ENCODE measurements around the gene KLHL29.

Gene KLHL29

GRCh38 chr2:23559561-23560239, 174.7 kb downstream of the KLHL29 start:
- H3K36me3 Mint-ChIP-seq: no peaks in the 10 kb centered on the region
- no peaks in the 10 kb centered on the region for H3K9me3 Mint-ChIP-seq
- H3K27ac Mint-ChIP-seq: no peak overlapping the region
- no peaks in the 10 kb centered on the region for H3K27me3 Mint-ChIP-seq
- H3K4me1 Mint-ChIP-seq: no peaks in the 10 kb centered on the region
- no peak overlapping the region for H3K4me3 Mint-ChIP-seq
- no peak for ATAC-seq

GRCh38 chr2:23561088-23561487, 176.1 kb downstream of the KLHL29 start:
- ATAC-seq: no peak
- H3K27ac Mint-ChIP-seq: no peak overlapping the region
- no peaks in the 10 kb centered on the region for H3K9me3 Mint-ChIP-seq
- no peak overlapping the region for H3K4me3 Mint-ChIP-seq
- H3K4me1 Mint-ChIP-seq: no peaks in the 10 kb centered on the region
- no peaks in the 10 kb centered on the region for H3K27me3 Mint-ChIP-seq
- H3K36me3 Mint-ChIP-seq: no peaks in the 10 kb centered on the region

GRCh38 chr2:23561544-23561943, 176.6 kb downstream of the KLHL29 start:
- Mint-ChIP-seq H3K4me1 (no peaks in the 10 kb centered on the region), H3K27me3 (no peaks in the 10 kb centered on the region), H3K9me3 (no peaks in the 10 kb centered on the region), H3K36me3 (no peaks in the 10 kb centered on the region), H3K27ac (no peak overlapping the region), H3K4me3 (no peak overlapping the region)
- no peak for ATAC-seq

- Mint-ChIP-seq H3K4me1 (no peaks in the 10 kb centered on the region), H3K27me3 (no peaks in the 10 kb centered on the region), H3K27ac (no peak overlapping the region), H3K4me3 (no peak overlapping the region), H3K36me3 (no peaks in the 10 kb centered on the region), H3K9me3 (no peaks in the 10 kb centered on the region)
- no peak for ATAC-seq
Measured at GRCh38 chr2:23562143-23562542, 177.2 kb downstream of the KLHL29 start.

- no peaks in the 10 kb centered on the region for H3K9me3 Mint-ChIP-seq
- no peaks in the 10 kb centered on the region for H3K27me3 Mint-ChIP-seq
- H3K27ac Mint-ChIP-seq: no peak overlapping the region
- ATAC-seq: no peak
- H3K4me3 Mint-ChIP-seq: no peak overlapping the region
- H3K4me1 Mint-ChIP-seq: no peaks in the 10 kb centered on the region
- H3K36me3 Mint-ChIP-seq: no peaks in the 10 kb centered on the region
Measured at GRCh38 chr2:23563151-23563550, 178.2 kb downstream of the KLHL29 start.

GRCh38 chr2:23563673-23564614, 179.0 kb downstream of the KLHL29 start:
- H3K4me3 Mint-ChIP-seq: no peak overlapping the region
- no peaks in the 10 kb centered on the region for H3K27me3 Mint-ChIP-seq
- H3K36me3 Mint-ChIP-seq: no peaks in the 10 kb centered on the region
- no peaks in the 10 kb centered on the region for H3K4me1 Mint-ChIP-seq
- H3K27ac Mint-ChIP-seq: no peak overlapping the region
- ATAC-seq: no peak
- no peaks in the 10 kb centered on the region for H3K9me3 Mint-ChIP-seq

GRCh38 chr2:23564615-23564960, 179.6 kb downstream of the KLHL29 start:
- Mint-ChIP-seq H3K36me3 (no peaks in the 10 kb centered on the region), H3K27ac (no peak overlapping the region), H3K27me3 (no peaks in the 10 kb centered on the region), H3K4me3 (no peak overlapping the region), H3K9me3 (no peaks in the 10 kb centered on the region), H3K4me1 (no peaks in the 10 kb centered on the region)
- ATAC-seq: no peak

- Mint-ChIP-seq H3K4me1 (no peaks in the 10 kb centered on the region), H3K27me3 (no peaks in the 10 kb centered on the region), H3K36me3 (no peaks in the 10 kb centered on the region), H3K4me3 (no peak overlapping the region), H3K27ac (no peak overlapping the region), H3K9me3 (no peaks in the 10 kb centered on the region)
- ATAC-seq: no peak
Measured at GRCh38 chr2:23565374-23565773, 180.4 kb downstream of the KLHL29 start.

- no peaks in the 10 kb centered on the region for H3K27me3 Mint-ChIP-seq
Measured at GRCh38 chr2:23565814-23566213, 180.8 kb downstream of the KLHL29 start.

GRCh38 chr2:23566241-23567142, 181.5 kb downstream of the KLHL29 start:
- no peak overlapping the region for H3K4me3 Mint-ChIP-seq
- ATAC-seq: no peak
- H3K4me1 Mint-ChIP-seq: no peaks in the 10 kb centered on the region
- H3K27me3 Mint-ChIP-seq: no peaks in the 10 kb centered on the region
- H3K9me3 Mint-ChIP-seq: no peaks in the 10 kb centered on the region
- H3K36me3 Mint-ChIP-seq: no peaks in the 10 kb centered on the region
- H3K27ac Mint-ChIP-seq: no peak overlapping the region

More at GRCh38 chr2:23565814-23566213, 180.8 kb downstream of the KLHL29 start:
- H3K27ac Mint-ChIP-seq: no peak overlapping the region
- ATAC-seq: no peak
- no peaks in the 10 kb centered on the region for H3K4me1 Mint-ChIP-seq
- H3K9me3 Mint-ChIP-seq: no peaks in the 10 kb centered on the region
- no peaks in the 10 kb centered on the region for H3K36me3 Mint-ChIP-seq
- H3K4me3 Mint-ChIP-seq: no peak overlapping the region

GRCh38 chr2:23567161-23567756, 182.3 kb downstream of the KLHL29 start:
- Mint-ChIP-seq H3K27ac (no peak overlapping the region), H3K9me3 (no peaks in the 10 kb centered on the region), H3K4me1 (no peaks in the 10 kb centered on the region), H3K27me3 (no peaks in the 10 kb centered on the region), H3K4me3 (no peak overlapping the region), H3K36me3 (no peaks in the 10 kb centered on the region)
- no peak for ATAC-seq

GRCh38 chr2:23568211-23568610, 183.2 kb downstream of the KLHL29 start:
- Mint-ChIP-seq H3K4me3 (no peak overlapping the region), H3K27me3 (no peaks in the 10 kb centered on the region), H3K4me1 (no peaks in the 10 kb centered on the region), H3K9me3 (no peaks in the 10 kb centered on the region), H3K36me3 (no peaks in the 10 kb centered on the region), H3K27ac (no peak overlapping the region)
- ATAC-seq: no peak

GRCh38 chr2:23568626-23569190, 183.7 kb downstream of the KLHL29 start:
- Mint-ChIP-seq H3K27ac (no peak overlapping the region), H3K4me3 (no peak overlapping the region)

GRCh38 chr2:23569761-23570365, 184.9 kb downstream of the KLHL29 start:
- Mint-ChIP-seq H3K27me3 (no peaks in the 10 kb centered on the region), H3K27ac (no peak overlapping the region), H3K4me3 (no peak overlapping the region), H3K36me3 (no peaks in the 10 kb centered on the region), H3K4me1 (no peaks in the 10 kb centered on the region), H3K9me3 (no peaks in the 10 kb centered on the region)
- no peak for ATAC-seq

More at GRCh38 chr2:23568626-23569190, 183.7 kb downstream of the KLHL29 start:
- H3K4me1 Mint-ChIP-seq: no peaks in the 10 kb centered on the region
- no peaks in the 10 kb centered on the region for H3K27me3 Mint-ChIP-seq
- no peak for ATAC-seq
- H3K9me3 Mint-ChIP-seq: no peaks in the 10 kb centered on the region
- no peaks in the 10 kb centered on the region for H3K36me3 Mint-ChIP-seq

All from stimulated activated memory B cell treated with anti-CD40 and anti-IgM and Interleukin-4, amounts not matched to agents 10 μg/mL and 1 μg/mL and 100 μg/mL, for 72 hours (primary cell).